PC-3 (cell line): Measurements from ENCODE around the gene PDLIM1.

Experiments used
- EZH2 ChIP-seq: fragments of 300-600 bp; sonication (generic); IDR thresholded peaks from one replicate; pipeline ENCODE4 v1.6.1; 2017; ENCODE audit warnings: antibody characterized with exemption, mild to moderate bottlenecking, low read length; ENCODE audit not compliant: unreplicated experiment
- TF ChIP-seq, protein P1 (sequence below): fragments of 300-600 bp; sonication (generic); conservative IDR thresholded peaks from 2 replicates; pipeline ENCODE4 v1.5.1; 2017; ENCODE audit warnings: antibody characterized with exemption, low read depth, mild to moderate bottlenecking, low read length

DNA sequence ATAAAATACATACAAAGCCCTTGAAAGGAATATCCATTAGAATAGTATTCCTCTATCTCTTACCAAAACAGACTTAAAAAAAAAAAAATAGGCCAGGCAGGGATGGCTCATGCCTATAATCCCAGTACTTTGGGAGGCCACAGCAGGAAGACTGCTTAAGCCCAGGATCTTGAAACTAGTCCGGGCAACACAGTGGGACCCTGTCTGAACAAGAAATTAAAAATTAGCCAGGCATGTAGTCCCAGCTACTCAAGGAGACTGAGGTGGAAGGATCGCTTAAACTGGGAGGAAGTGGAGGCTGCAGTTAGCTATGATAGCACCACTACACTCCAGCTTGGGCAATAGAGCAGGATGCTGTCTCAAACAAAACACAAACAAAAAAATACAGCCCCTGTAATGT lies 9.6 kb downstream of the PDLIM1 start:
- TF ChIP-seq, protein P1, sequence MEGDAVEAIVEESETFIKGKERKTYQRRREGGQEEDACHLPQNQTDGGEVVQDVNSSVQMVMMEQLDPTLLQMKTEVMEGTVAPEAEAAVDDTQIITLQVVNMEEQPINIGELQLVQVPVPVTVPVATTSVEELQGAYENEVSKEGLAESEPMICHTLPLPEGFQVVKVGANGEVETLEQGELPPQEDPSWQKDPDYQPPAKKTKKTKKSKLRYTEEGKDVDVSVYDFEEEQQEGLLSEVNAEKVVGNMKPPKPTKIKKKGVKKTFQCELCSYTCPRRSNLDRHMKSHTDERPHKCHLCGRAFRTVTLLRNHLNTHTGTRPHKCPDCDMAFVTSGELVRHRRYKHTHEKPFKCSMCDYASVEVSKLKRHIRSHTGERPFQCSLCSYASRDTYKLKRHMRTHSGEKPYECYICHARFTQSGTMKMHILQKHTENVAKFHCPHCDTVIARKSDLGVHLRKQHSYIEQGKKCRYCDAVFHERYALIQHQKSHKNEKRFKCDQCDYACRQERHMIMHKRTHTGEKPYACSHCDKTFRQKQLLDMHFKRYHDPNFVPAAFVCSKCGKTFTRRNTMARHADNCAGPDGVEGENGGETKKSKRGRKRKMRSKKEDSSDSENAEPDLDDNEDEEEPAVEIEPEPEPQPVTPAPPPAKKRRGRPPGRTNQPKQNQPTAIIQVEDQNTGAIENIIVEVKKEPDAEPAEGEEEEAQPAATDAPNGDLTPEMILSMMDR, result no peak
- no peak for TF ChIP-seq EZH2
